HCT116 (cell line): Measurements from ENCODE around the gene MYCL. TPM values are rescaled to one million over a fixed set of nuclear protein-coding genes. Genes with fewer than 3 reads are reported as not detected.

Experiments
- ATAC-seq: fragments of 200-7000 bp; cut with Tn5 transposase; 2 replicates; pipeline ENCODE4 v1.9.1; 2020; ENCODE audit warnings: mild to moderate bottlenecking, moderate library complexity
- BruUV-seq: library from RNA; stranded (reverse); fragments of 400-500 nt; replicated peaks from 2 replicates; lab custom pipeline; 2021; lab: Mats Ljungman, UMichigan
- CTCF ChIA-PET: fragments of 300-600 bp; sonication (Branson Sonifier 250); formaldehyde crosslinking; loops from one replicate; lab custom pipeline; 2021; ENCODE audit warnings: antibody characterized with exemption; lab: Charles Lee
- POLR2A ChIA-PET: fragments of 300-600, 350-600 bp; sonication (Branson Sonifier 250); formaldehyde crosslinking; loops from one replicate; lab custom pipeline; 2021; ENCODE audit warnings: antibody characterized with exemption; lab: Charles Lee
- RAD21 ChIA-PET, 2 experiments: fragments of 300-600 bp; sonication (Branson Sonifier 250); formaldehyde crosslinking; loops; one replicate each; lab custom pipeline; 2023; ENCODE audit warnings: low total read pairs in 2 of 2; ENCODE audit not compliant: uncharacterized antibody in 2 of 2, unreplicated experiment in 2 of 2, low non-redundant PET in 1 of 2; lab: Charles Lee
- DNase-seq: peaks from one replicate; pipeline ENCODE4 v3.0.0-alpha.2; 2010; ENCODE audit warnings: low read depth, low spot score
- H2AFZ ChIP-seq: fragments of 200-600 bp; shearing (Covaris generic), sonication (generic); 2 replicates; pipeline ENCODE4 v1.6.1; 2017; ENCODE audit warnings: low read depth, mixed run types, mixed read lengths, antibody characterized with exemption, low read length; ENCODE audit not compliant: poor library complexity, severe bottlenecking
- H3K27ac ChIP-seq: 2 replicates; pipeline ENCODE4 v1.5.1; 2012; ENCODE audit warnings: low read depth, low read length
- H3K27me3 ChIP-seq: fragments of 200-600 bp; sonication (generic); 2 replicates; pipeline ENCODE4 v1.6.1; 2016; ENCODE audit warnings: mixed run types, low read length, mixed read lengths; ENCODE audit not compliant: insufficient read depth
- H3K36me3 ChIP-seq, 2 experiments: fragments of 200-500 bp in 1 of 2; fragments of 200-600 bp in 1 of 2; sonication (Bioruptor generic) in 1 of 2; sonication (generic) in 1 of 2; 2 replicates each; pipeline versions ENCODE4 v1.5.1 to v1.6.1; 2014 to 2016; ENCODE audit warnings: low read length in 2 of 2, inconsistent platforms in 1 of 2, mixed read lengths in 1 of 2, mixed run types in 1 of 2; ENCODE audit not compliant: insufficient read depth in 2 of 2, control insufficient read depth in 1 of 2
- H3K4me1 ChIP-seq, 2 experiments: fragments of 200-600 bp in 1 of 2; sonication (generic) in 1 of 2; 2 replicates each; pipeline versions ENCODE4 v1.5.1 to v1.6.1; 2012 to 2017; ENCODE audit warnings: low read length in 2 of 2, inconsistent platforms in 1 of 2, mild to moderate bottlenecking in 1 of 2, mixed read lengths in 1 of 2, mixed run types in 1 of 2, moderate library complexity in 1 of 2; ENCODE audit not compliant: insufficient read depth in 2 of 2, control insufficient read depth in 1 of 2
- H3K4me2 ChIP-seq: fragments of 200-600 bp; sonication (generic); 2 replicates; pipeline ENCODE4 v1.6.1; 2017; ENCODE audit warnings: mixed run types, low read length, mixed read lengths
- H3K4me3 ChIP-seq, 2 experiments: fragments of 200-600 bp in 1 of 2; sonication (generic) in 1 of 2; replicated peaks in 1 of 2; 2 replicates each; pipeline ENCODE4 v1.5.1; 2011 to 2016; ENCODE audit warnings: low read length in 2 of 2, control low read depth in 1 of 2, low read depth in 1 of 2, mild to moderate bottlenecking in 1 of 2, mixed read lengths in 1 of 2, mixed run types in 1 of 2
- H3K79me2 ChIP-seq: fragments of 200-600 bp; sonication (generic); 2 replicates; pipeline ENCODE4 v1.6.1; 2017; ENCODE audit warnings: mild to moderate bottlenecking, mixed run types, low read length, moderate library complexity, mixed read lengths; ENCODE audit not compliant: insufficient read depth
- H3K9ac ChIP-seq: fragments of 200-600 bp; sonication (generic); 2 replicates; pipeline ENCODE4 v1.6.1; 2016; ENCODE audit warnings: low read length, mixed read lengths
- H3K9me2 ChIP-seq: fragments of 200-600 bp; sonication (generic), shearing (Covaris generic); 2 replicates; pipeline ENCODE4 v1.6.1; 2017; ENCODE audit warnings: mixed run types, mild to moderate bottlenecking, moderate library complexity; ENCODE audit not compliant: insufficient read depth
- H3K9me3 ChIP-seq, 2 experiments: fragments of 200-500 bp in 1 of 2; fragments of 200-600 bp in 1 of 2; sonication (Bioruptor generic) in 1 of 2; sonication (generic) in 1 of 2; 2 replicates each; pipeline ENCODE4 v1.6.1; 2014 to 2017; ENCODE audit warnings: low read length in 2 of 2, mixed read lengths in 2 of 2, inconsistent platforms in 1 of 2, low read depth in 1 of 2, mild to moderate bottlenecking in 1 of 2, mixed run types in 1 of 2, moderate library complexity in 1 of 2; ENCODE audit not compliant: control insufficient read depth in 1 of 2, insufficient read depth in 1 of 2
- H4K20me1 ChIP-seq: fragments of 200-600 bp; sonication (generic), shearing (Covaris generic); 2 replicates; pipeline ENCODE4 v1.6.1; 2017; ENCODE audit warnings: mixed run types, mild to moderate bottlenecking, moderate library complexity; ENCODE audit not compliant: insufficient read depth
- CEBPB ChIP-seq: IDR thresholded peaks from 2 replicates; pipeline ENCODE4 v1.6.1; 2012; ENCODE audit warnings: low read depth
- EGR1 ChIP-seq: IDR thresholded peaks from 2 replicates; pipeline ENCODE4 v1.6.1; 2012; ENCODE audit warnings: low read depth
- ELF1 ChIP-seq: IDR thresholded peaks from 2 replicates; pipeline ENCODE4 v1.6.1; 2012; ENCODE audit warnings: low read depth, borderline replicate concordance
- EZH2 ChIP-seq: fragments of 200-600 bp; sonication (generic); IDR thresholded peaks from 2 replicates; pipeline ENCODE4 v1.6.1; 2017; ENCODE audit warnings: antibody characterized with exemption, mixed run types
- FOSL1 ChIP-seq: IDR thresholded peaks from 2 replicates; pipeline ENCODE4 v1.6.1; 2012; ENCODE audit warnings: low read depth
- JUND ChIP-seq: IDR thresholded peaks from 2 replicates; pipeline ENCODE4 v1.6.1; 2012
- POLR2A ChIP-seq: IDR thresholded peaks from 2 replicates; pipeline ENCODE4 v1.7.0; 2011; ENCODE audit warnings: borderline replicate concordance; ENCODE audit not compliant: insufficient read depth, insufficient read length; ENCODE audit errors: extremely low read depth
- POLR2AphosphoS5 ChIP-seq: IDR thresholded peaks from 2 replicates; pipeline ENCODE4 v1.6.1; 2011; ENCODE audit warnings: mild to moderate bottlenecking, low read depth, low read length, moderate library complexity
- SP1 ChIP-seq: IDR thresholded peaks from 2 replicates; pipeline ENCODE4 v1.6.1; 2012; ENCODE audit warnings: low read depth
- SRF ChIP-seq: IDR thresholded peaks from 2 replicates; pipeline ENCODE4 v1.6.1; 2012; ENCODE audit warnings: low read depth
- TCF7L2 ChIP-seq: IDR thresholded peaks from 2 replicates; pipeline ENCODE4 v1.7.0; 2011; ENCODE audit warnings: borderline replicate concordance, inconsistent platforms; ENCODE audit not compliant: insufficient read depth, insufficient read length; ENCODE audit errors: extremely low read depth
- YY1 ChIP-seq: IDR thresholded peaks from 2 replicates; pipeline ENCODE4 v1.6.1; 2011; ENCODE audit warnings: low read length, low read depth, moderate library complexity, mild to moderate bottlenecking; ENCODE audit not compliant: insufficient replicate concordance; ENCODE audit errors: extremely low read depth
- ZFX ChIP-seq: fragments of 450-650 bp; IDR thresholded peaks from 2 replicates; pipeline ENCODE4 v1.6.1; 2017
- ZNF274 ChIP-seq: fragments of 200-500 bp; sonication (Bioruptor generic); IDR thresholded peaks from 2 replicates; pipeline ENCODE4 v1.6.1; 2014; ENCODE audit warnings: mild to moderate bottlenecking, low read depth, low read length, inconsistent platforms
- intact Hi-C: fragments of 100-400 bp; cut with micrococcal nuclease; formaldehyde crosslinking; loops from 2 replicates; pipeline ENCODE4 v1.10.0; 2022
- total RNA-seq: library from RNA; stranded (reverse); gene quantifications from one replicate; pipeline ENCODE4 v1.2.1, GENCODE V29; 2021; ENCODE audit not compliant: unreplicated experiment
- TF ChIP-seq, protein P1 (sequence below): IDR thresholded peaks from 2 replicates; pipeline ENCODE4 v1.6.1; 2012; ENCODE audit warnings: low read depth
- TF ChIP-seq, protein P2 (sequence below): IDR thresholded peaks from 2 replicates; pipeline ENCODE4 v1.6.1; 2012
- TF ChIP-seq, protein P3 (sequence below): IDR thresholded peaks from 2 replicates; pipeline ENCODE4 v1.6.1; 2012

The MYCL gene
- total RNA-seq, 1 experiment from 2014 or later, result 10.0 TPM

DNA sequence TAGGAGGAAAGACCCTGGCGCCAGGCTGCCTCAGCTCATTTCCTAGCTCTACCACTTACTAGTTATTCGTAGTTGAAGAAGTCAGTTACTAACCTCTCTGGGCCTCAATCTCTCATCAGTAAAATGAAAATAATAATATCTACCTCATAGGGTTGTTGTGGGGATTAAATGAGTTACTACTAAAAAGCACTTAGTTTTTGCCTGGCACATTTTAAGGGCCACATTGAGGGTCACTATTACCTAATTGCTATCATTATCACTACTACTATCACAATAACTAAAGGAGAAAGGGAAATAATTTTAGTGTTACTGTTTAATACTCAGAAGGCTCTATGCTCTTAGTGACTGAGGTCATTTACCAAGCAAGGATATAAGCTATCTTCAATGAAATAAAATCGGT is 43.4 kb downstream of the MYCL start:
- peaks cover 19 to 23% of the 10 kb centered on the region in 2 experiments for H3K36me3 ChIP-seq
- BruUV-seq, result no TSS peak
- no peaks in the 10 kb centered on the region for H3K27me3 ChIP-seq
- no peak for DNase-seq
- TF ChIP-seq YY1, result no peak
- no peak overlapping the region for H3K27ac ChIP-seq
- H3K4me3 ChIP-seq, result no peak overlapping the region
- POLR2A ChIA-PET, result interaction anchor here (1.5 kb wide), 1 partner anchor 44 kb away, joined by 3 read pairs; no protein-coding TSS in a partner anchor
- CTCF ChIA-PET, result no interaction called here
- H4K20me1 ChIP-seq, result peaks cover 7% of the 10 kb centered on the region; the same call in 1 of the 2 replicates
- no peaks in the 10 kb centered on the region for H3K9me3 ChIP-seq
- RAD21 ChIA-PET, result no interaction called here
- intact Hi-C loops, result no loop called here
- no peak overlapping the region for H3K4me2 ChIP-seq
- no peaks in the 10 kb centered on the region for H3K9me2 ChIP-seq
- no peak overlapping the region for H2AFZ ChIP-seq
- H3K9ac ChIP-seq, result no peak overlapping the region
- peaks cover 93% of the 10 kb centered on the region for H3K79me2 ChIP-seq
- no peaks in the 10 kb centered on the region for H3K4me1 ChIP-seq
- no peak for ATAC-seq

DNA sequence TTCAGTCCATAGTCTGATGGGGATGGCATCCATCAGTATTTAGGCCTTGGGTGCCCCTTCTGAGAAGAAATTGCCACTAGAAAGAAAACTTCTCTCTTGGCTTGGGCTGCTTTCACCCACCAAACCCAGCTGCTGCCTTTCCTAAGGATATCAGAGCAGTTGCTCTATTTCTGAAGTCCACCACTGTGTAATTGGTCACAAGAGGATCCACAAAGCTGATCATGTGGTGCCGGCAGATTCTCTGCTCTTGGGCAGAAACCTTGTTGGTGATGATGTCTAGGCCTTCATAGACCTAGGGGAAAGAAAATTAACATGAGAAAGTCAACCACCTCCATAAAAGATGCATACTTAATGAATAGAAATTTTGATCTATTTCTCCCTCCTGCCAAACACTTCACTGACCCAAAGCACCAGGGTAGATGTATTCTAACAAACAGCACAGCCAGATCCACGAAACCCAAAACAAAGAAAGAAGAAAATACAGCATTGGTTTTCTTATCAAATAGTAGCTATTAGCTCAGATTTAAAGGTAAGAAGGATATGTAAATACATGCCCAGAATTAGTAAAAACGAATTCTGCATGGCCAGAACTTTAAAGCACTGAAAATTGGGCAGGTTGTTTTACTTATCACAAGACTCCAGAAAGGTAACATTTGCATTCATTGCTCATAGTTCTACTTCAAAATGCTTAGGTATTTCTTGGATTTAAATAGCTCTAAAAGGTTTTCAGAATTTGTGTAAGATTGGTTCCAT is 44.4 kb downstream of the MYCL start:
- peaks cover 5% of the 10 kb centered on the region; the same call in 1 of the 2 replicates for H4K20me1 ChIP-seq
- POLR2A ChIA-PET, result interaction anchor here (1.5 kb wide), 1 partner anchor 45 kb away, joined by 3 read pairs; no protein-coding TSS in a partner anchor
- DNase-seq (no peak), ATAC-seq (no peak)
- H3K9me3 ChIP-seq, result no peaks in the 10 kb centered on the region
- H3K9ac ChIP-seq, result no peak overlapping the region
- H3K27me3 ChIP-seq, result no peaks in the 10 kb centered on the region
- intact Hi-C loops, result no loop called here
- no peak overlapping the region for H3K27ac ChIP-seq
- CTCF ChIA-PET, result no interaction called here
- no peaks in the 10 kb centered on the region for H3K4me1 ChIP-seq
- no peaks in the 10 kb centered on the region for H3K9me2 ChIP-seq
- RAD21 ChIA-PET, result interaction anchor here in 1 of 2 experiments (0.7 kb wide), 1 partner anchor 723 kb away, joined by 5 read pairs; no protein-coding TSS in a partner anchor
- H3K36me3 ChIP-seq, result peaks cover 19 to 21% of the 10 kb centered on the region in 2 experiments
- no peak overlapping the region for H2AFZ ChIP-seq
- H3K79me2 ChIP-seq, result peaks cover 91% of the 10 kb centered on the region
- BruUV-seq, result no TSS peak
- H3K4me2 ChIP-seq, result no peak overlapping the region
- TF ChIP-seq POLR2AphosphoS5 (no peak), ZFX (no peak), POLR2A (no peak), TCF7L2 (no peak), ZNF274 (no peak), CEBPB (no peak), FOSL1 (no peak), ELF1 (no peak), SRF (no peak), EGR1 (no peak), EZH2 (no peak), JUND (no peak), YY1 (no peak), SP1 (no peak)
- TF ChIP-seq, protein P1, sequence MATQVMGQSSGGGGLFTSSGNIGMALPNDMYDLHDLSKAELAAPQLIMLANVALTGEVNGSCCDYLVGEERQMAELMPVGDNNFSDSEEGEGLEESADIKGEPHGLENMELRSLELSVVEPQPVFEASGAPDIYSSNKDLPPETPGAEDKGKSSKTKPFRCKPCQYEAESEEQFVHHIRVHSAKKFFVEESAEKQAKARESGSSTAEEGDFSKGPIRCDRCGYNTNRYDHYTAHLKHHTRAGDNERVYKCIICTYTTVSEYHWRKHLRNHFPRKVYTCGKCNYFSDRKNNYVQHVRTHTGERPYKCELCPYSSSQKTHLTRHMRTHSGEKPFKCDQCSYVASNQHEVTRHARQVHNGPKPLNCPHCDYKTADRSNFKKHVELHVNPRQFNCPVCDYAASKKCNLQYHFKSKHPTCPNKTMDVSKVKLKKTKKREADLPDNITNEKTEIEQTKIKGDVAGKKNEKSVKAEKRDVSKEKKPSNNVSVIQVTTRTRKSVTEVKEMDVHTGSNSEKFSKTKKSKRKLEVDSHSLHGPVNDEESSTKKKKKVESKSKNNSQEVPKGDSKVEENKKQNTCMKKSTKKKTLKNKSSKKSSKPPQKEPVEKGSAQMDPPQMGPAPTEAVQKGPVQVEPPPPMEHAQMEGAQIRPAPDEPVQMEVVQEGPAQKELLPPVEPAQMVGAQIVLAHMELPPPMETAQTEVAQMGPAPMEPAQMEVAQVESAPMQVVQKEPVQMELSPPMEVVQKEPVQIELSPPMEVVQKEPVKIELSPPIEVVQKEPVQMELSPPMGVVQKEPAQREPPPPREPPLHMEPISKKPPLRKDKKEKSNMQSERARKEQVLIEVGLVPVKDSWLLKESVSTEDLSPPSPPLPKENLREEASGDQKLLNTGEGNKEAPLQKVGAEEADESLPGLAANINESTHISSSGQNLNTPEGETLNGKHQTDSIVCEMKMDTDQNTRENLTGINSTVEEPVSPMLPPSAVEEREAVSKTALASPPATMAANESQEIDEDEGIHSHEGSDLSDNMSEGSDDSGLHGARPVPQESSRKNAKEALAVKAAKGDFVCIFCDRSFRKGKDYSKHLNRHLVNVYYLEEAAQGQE, result no peak
- TF ChIP-seq, protein P2, sequence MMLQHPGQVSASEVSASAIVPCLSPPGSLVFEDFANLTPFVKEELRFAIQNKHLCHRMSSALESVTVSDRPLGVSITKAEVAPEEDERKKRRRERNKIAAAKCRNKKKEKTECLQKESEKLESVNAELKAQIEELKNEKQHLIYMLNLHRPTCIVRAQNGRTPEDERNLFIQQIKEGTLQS, result no peak
- TF ChIP-seq, protein P3, sequence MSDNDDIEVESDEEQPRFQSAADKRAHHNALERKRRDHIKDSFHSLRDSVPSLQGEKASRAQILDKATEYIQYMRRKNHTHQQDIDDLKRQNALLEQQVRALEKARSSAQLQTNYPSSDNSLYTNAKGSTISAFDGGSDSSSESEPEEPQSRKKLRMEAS, result no peak
- H3K4me3 ChIP-seq, result no peak overlapping the region
